ENCODE data around the gene MTX1.

GRCh38 chr1:155187456-155187891 is 21.0 kb upstream of the MTX1 start:
- TF ChIP-seq CTCF (IDR thresholded peaks at IDR 0.05): peak in 1 of 6 experiments; percentile 1
- no peak for TF ChIP-seq POLR2AphosphoS5 (IDR thresholded peaks at IDR 0.05)
- TF ChIP-seq POLR2A (IDR thresholded peaks at IDR 0.05): peak in 1 of 4 donors; percentile 40

Measured in upper lobe of left lung (tissue), 4 donors.